NCI-H510A treated with DMSO at 0.1 percent for 48 hours (cell line): ENCODE results near the gene GPX2.

ENCODE experiments used
- DNase-seq: peaks from one replicate; lab custom pipeline; 2025; lab: John Stamatoyannopoulos, UW

GPX2 gene

GRCh38 chr14:64942531-64943111 lies at the start of gene GPX2:
Gene GPX2 (minus strand): TSS chr14:64942745. CDS start chr14:64942726, 19 bp downstream.
- DNase-seq: peak; percentile 97

GRCh38 chr14:64990939-64991338 lies 48.4 kb upstream of the GPX2 start:
- no peak for DNase-seq

- no peak for DNase-seq
Observed at GRCh38 chr14:64990296-64990695, 47.8 kb upstream of the GPX2 start.

- no peak for DNase-seq
Observed at GRCh38 chr14:64987438-64987767, 44.9 kb upstream of the GPX2 start.

- peak; percentile 98 for DNase-seq
Observed at GRCh38 chr14:64986648-64987437, 44.3 kb upstream of the GPX2 start, which contains the start of gene FNTB. Gene FNTB (plus strand): TSS chr14:64986895. CDS start chr14:64986954, 59 bp downstream.

- peak; percentile 23 for DNase-seq
Observed at GRCh38 chr14:64983439-64984310, 41.1 kb upstream of the GPX2 start.

GRCh38 chr14:64979336-64980074 lies 37.0 kb upstream of the GPX2 start:
- no peak for DNase-seq

- no peak for DNase-seq
Observed at GRCh38 chr14:64974563-64974962, 32.0 kb upstream of the GPX2 start.

- no peak for DNase-seq
Observed at GRCh38 chr14:64973826-64974225, 31.3 kb upstream of the GPX2 start.

GRCh38 chr14:64973026-64973442 lies 30.5 kb upstream of the GPX2 start:
- DNase-seq: no peak

GRCh38 chr14:64971943-64972791 lies 29.6 kb upstream of the GPX2 start, which contains the start of gene RAB15:
Gene RAB15 (minus strand): TSS chr14:64972336. CDS start chr14:64972076, 260 bp downstream.
- DNase-seq: peak; percentile 29

- no peak for DNase-seq
Observed at GRCh38 chr14:64971491-64971942, 29.0 kb upstream of the GPX2 start.

GRCh38 chr14:64970776-64971477 lies 28.4 kb upstream of the GPX2 start:
- no peak for DNase-seq

- DNase-seq: no peak
Observed at GRCh38 chr14:64970041-64970440, 27.5 kb upstream of the GPX2 start.

GRCh38 chr14:64968651-64969050 lies 26.1 kb upstream of the GPX2 start:
- DNase-seq: peak; percentile 27

- DNase-seq: no peak
Observed at GRCh38 chr14:64968167-64968566, 25.6 kb upstream of the GPX2 start.

- DNase-seq: peak; percentile 23
Observed at GRCh38 chr14:64966976-64967375, 24.4 kb upstream of the GPX2 start.

GRCh38 chr14:64965356-64966000 lies 22.9 kb upstream of the GPX2 start:
- DNase-seq: no peak

- DNase-seq: no peak
Observed at GRCh38 chr14:64963611-64964010, 21.1 kb upstream of the GPX2 start.
